Tibial nerve (tissue), 3 donors: ENCODE results near the gene UBL4A.

ENCODE experiments used
- POLR2A ChIP-seq, 2 donors: fragments of 450-650 bp; IDR thresholded peaks; one replicate each; pipeline ENCODE4 v1.6.1; 2017; ENCODE audit warnings: antibody characterized with exemption in 2 of 2, mild to moderate bottlenecking in 2 of 2, moderate library complexity in 2 of 2
- TF ChIP-seq, protein P1 (sequence below), 5 experiments: fragments of 200-600 bp in 3 of 5; fragments of 450-650 bp in 2 of 5; sonication (generic) in 3 of 5; IDR thresholded peaks; one replicate each; pipeline ENCODE4 v1.5.1; 2016 to 2019; ENCODE audit warnings: antibody characterized with exemption in 5 of 5, mild to moderate bottlenecking in 3 of 5, moderate library complexity in 2 of 5

GRCh38 chrX:154513716-154514115, 27.3 kb upstream of the UBL4A start:
- TF ChIP-seq, protein P1, sequence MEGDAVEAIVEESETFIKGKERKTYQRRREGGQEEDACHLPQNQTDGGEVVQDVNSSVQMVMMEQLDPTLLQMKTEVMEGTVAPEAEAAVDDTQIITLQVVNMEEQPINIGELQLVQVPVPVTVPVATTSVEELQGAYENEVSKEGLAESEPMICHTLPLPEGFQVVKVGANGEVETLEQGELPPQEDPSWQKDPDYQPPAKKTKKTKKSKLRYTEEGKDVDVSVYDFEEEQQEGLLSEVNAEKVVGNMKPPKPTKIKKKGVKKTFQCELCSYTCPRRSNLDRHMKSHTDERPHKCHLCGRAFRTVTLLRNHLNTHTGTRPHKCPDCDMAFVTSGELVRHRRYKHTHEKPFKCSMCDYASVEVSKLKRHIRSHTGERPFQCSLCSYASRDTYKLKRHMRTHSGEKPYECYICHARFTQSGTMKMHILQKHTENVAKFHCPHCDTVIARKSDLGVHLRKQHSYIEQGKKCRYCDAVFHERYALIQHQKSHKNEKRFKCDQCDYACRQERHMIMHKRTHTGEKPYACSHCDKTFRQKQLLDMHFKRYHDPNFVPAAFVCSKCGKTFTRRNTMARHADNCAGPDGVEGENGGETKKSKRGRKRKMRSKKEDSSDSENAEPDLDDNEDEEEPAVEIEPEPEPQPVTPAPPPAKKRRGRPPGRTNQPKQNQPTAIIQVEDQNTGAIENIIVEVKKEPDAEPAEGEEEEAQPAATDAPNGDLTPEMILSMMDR (IDR thresholded peaks at IDR 0.05) = no peak
- TF ChIP-seq POLR2A (IDR thresholded peaks at IDR 0.05) = no peak
